C4-2B (cell line): Measurements from ENCODE around the gene ZNF618.

ENCODE experiments used
- CTCF ChIP-seq: fragments of 450-650 bp; conservative IDR thresholded peaks from 2 replicates; pipeline ENCODE4 v1.5.1; 2017; ENCODE audit warnings: mild to moderate bottlenecking
- ZFX ChIP-seq: fragments of 450-650 bp; IDR thresholded peaks from 2 replicates; pipeline ENCODE4 v1.6.1; 2017

- no peak for TF ChIP-seq CTCF
- TF ChIP-seq ZFX: no peak
Observed at GRCh38 chr9:114015607-114016006, 139.5 kb downstream of the ZNF618 start.
